Activated naive CD4-positive, alpha-beta T cell treated with anti-CD3 and anti-CD28 coated beads, Interleukin-2, amount 50 U/mL, for 24 hours (primary cell): ENCODE measurements around the gene STK4.

Source experiments
- H3K27ac Mint-ChIP-seq: one replicate; pipeline ENCODE4 v1.8.0; 2021; ENCODE audit warnings: mild to moderate bottlenecking, mixed read lengths
- H3K27me3 Mint-ChIP-seq: one replicate; pipeline ENCODE4 v1.8.0; 2021; ENCODE audit warnings: mixed read lengths
- H3K36me3 Mint-ChIP-seq: one replicate; pipeline ENCODE4 v1.8.0; 2021; ENCODE audit warnings: mixed read lengths
- H3K4me1 Mint-ChIP-seq: one replicate; pipeline ENCODE4 v1.8.0; 2021; ENCODE audit warnings: mixed read lengths
- H3K4me3 Mint-ChIP-seq: one replicate; pipeline ENCODE4 v1.8.0; 2021; ENCODE audit warnings: mild to moderate bottlenecking, mixed read lengths
- H3K9me3 Mint-ChIP-seq: one replicate; pipeline ENCODE4 v1.8.0; 2021; ENCODE audit warnings: mixed read lengths

STK4 gene

GRCh38 chr20:44966030-44966961 lies at the start of gene STK4:
TSS of gene STK4 (plus strand) at chr20:44966512. CDS start at chr20:44966569, 57 bp downstream.
- H3K27ac Mint-ChIP-seq, result peak within 1 kb of the TSS; percentile 100
- peaks cover 62% of the 10 kb centered on the region for H3K4me1 Mint-ChIP-seq
- H3K9me3 Mint-ChIP-seq, result no peaks in the 10 kb centered on the region
- H3K4me3 Mint-ChIP-seq, result peak within 1 kb of the TSS; percentile 95
- no peaks in the 10 kb centered on the region for H3K27me3 Mint-ChIP-seq
- peaks cover 22% of the 10 kb centered on the region for H3K36me3 Mint-ChIP-seq

GRCh38 chr20:44916586-44916985 lies 49.7 kb upstream of the STK4 start:
- H3K9me3 Mint-ChIP-seq, result no peaks in the 10 kb centered on the region
- H3K27me3 Mint-ChIP-seq, result no peaks in the 10 kb centered on the region
- H3K36me3 Mint-ChIP-seq, result peaks cover 6% of the 10 kb centered on the region
- H3K4me1 Mint-ChIP-seq, result peaks cover 19% of the 10 kb centered on the region
- no peak overlapping the region for H3K27ac Mint-ChIP-seq
- H3K4me3 Mint-ChIP-seq, result no peak overlapping the region

- Mint-ChIP-seq H3K4me3 (no peak overlapping the region), H3K27me3 (no peaks in the 10 kb centered on the region), H3K9me3 (no peaks in the 10 kb centered on the region), H3K27ac (no peak overlapping the region), H3K36me3 (peaks cover 6% of the 10 kb centered on the region), H3K4me1 (peaks cover 18% of the 10 kb centered on the region)
Observed at GRCh38 chr20:44917399-44917798, 48.9 kb upstream of the STK4 start.

DNA sequence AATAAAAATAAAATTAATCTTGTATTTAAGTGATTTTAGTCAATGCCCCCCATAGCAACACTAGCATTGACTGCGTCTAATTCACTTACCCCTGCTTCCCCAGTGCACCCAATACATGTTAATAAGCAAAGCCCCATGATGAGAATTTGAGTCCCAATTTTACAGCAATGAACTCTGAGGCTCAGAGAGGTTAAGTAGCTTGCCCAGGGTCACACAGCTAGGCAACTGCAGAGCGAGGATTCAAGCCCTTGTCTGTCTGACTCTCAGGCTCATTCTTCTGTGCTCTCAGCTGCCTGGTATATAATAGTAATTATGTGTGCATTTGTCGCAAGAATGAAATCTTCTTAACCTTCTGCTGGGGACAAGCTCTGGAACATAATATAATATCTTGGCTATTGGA lies 48.0 kb upstream of the STK4 start:
- Mint-ChIP-seq H3K9me3 (no peaks in the 10 kb centered on the region), H3K4me3 (no peak overlapping the region), H3K4me1 (peaks cover 15% of the 10 kb centered on the region), H3K36me3 (peaks cover 11% of the 10 kb centered on the region), H3K27ac (no peak overlapping the region), H3K27me3 (no peaks in the 10 kb centered on the region)

DNA sequence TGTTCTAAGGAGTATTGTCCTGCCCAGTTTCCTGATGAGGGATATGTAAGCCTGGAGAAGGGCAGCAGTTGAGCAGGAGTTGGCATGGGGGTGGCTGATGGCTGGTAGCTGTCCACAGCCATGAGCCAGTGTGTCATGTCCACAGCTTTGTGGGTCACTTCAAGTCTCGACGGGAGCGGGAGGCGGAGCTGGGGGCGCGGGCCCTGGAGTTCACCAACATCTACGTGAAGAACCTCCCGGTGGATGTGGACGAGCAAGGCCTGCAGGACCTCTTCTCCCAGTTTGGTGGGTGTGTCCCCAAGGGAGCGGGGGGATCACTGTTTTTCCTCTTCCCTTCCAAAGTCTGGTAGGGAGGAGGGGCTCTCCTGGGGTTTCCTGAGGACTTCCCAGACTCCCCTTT lies 47.6 kb upstream of the STK4 start:
- Mint-ChIP-seq H3K4me1 (peaks cover 11% of the 10 kb centered on the region), H3K27me3 (no peaks in the 10 kb centered on the region), H3K27ac (no peak overlapping the region), H3K9me3 (no peaks in the 10 kb centered on the region), H3K4me3 (no peak overlapping the region), H3K36me3 (peaks cover 11% of the 10 kb centered on the region)

DNA sequence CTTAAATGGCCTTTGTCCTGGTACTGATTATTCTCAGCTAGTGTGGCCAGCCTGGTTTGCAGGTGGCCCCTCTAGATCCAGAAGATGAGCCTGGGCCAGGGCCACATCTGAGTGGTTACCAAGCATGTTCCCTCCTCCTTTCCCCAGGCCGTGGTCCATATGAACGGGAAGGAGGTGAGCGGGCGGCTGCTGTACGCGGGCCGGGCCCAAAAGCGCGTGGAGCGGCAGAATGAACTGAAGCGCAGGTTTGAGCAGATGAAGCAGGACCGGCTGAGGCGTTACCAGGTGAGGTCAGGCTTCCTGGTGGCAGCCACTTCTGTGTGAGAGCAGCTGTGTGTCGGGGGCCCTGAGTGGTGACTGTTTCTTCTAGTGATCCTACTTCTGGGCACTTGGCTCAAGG lies 44.9 kb upstream of the STK4 start:
- Mint-ChIP-seq H3K27me3 (no peaks in the 10 kb centered on the region), H3K4me3 (no peak overlapping the region), H3K36me3 (peaks cover 19% of the 10 kb centered on the region), H3K9me3 (no peaks in the 10 kb centered on the region), H3K27ac (no peak overlapping the region), H3K4me1 (no peaks in the 10 kb centered on the region)

DNA sequence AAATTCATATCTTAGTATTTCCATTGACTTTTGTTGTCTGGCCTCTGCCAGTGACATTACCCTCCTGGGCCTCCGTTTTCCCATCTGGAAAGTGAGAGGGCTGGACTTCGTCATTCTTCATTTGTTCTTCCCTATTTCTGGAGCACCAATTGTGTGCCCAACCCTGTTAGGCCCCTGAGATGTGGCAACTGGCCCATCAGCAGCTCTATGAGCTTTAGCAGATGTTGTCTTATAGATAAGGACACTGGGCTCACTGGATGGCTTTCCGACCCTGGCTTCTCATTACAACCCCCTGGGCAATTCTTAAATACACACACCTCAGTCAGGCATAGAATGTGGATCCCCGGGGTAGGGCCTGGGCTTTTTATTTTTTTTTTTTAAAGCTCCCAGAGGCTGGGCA lies 41.8 kb upstream of the STK4 start:
- Mint-ChIP-seq H3K4me3 (no peak overlapping the region), H3K27me3 (no peaks in the 10 kb centered on the region), H3K27ac (no peak overlapping the region), H3K36me3 (peaks cover 16% of the 10 kb centered on the region), H3K9me3 (no peaks in the 10 kb centered on the region), H3K4me1 (no peaks in the 10 kb centered on the region)

- Mint-ChIP-seq H3K36me3 (peaks cover 15% of the 10 kb centered on the region), H3K27ac (no peak overlapping the region), H3K4me1 (no peaks in the 10 kb centered on the region), H3K27me3 (no peaks in the 10 kb centered on the region), H3K4me3 (no peak overlapping the region), H3K9me3 (no peaks in the 10 kb centered on the region)
Observed at GRCh38 chr20:44928595-44928994, 37.7 kb upstream of the STK4 start.

DNA sequence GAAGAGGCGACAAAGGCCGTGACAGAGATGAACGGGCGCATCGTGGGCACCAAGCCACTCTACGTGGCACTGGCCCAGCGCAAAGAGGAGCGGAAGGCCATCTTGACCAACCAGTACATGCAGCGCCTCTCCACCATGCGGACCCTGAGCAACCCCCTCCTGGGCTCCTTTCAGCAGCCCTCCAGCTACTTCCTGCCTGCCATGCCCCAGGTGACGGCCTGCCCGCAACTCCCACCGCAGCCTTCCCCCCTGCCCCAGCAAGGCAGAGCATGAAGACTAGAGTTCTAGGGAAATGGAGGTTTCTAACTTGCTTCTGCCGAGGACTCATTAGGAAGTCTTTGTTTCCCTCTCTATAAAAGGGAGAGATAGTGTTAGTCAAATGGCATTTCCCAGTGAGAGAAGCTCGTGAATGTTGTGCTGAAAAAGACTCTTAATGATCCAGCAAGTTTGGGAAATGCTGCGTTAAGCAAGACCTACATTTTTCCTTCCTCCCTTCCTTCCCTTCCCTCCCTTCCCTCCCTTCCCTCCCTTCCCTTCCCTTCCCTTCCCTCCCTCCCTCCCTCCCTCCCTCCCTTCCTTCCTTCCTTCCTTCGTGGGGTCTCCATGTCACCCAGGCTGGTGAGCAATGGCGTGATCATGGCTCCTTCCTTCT lies 35.7 kb upstream of the STK4 start:
- no peaks in the 10 kb centered on the region for H3K9me3 Mint-ChIP-seq
- no peaks in the 10 kb centered on the region for H3K27me3 Mint-ChIP-seq
- no peak overlapping the region for H3K27ac Mint-ChIP-seq
- no peaks in the 10 kb centered on the region for H3K4me1 Mint-ChIP-seq
- peaks cover 10% of the 10 kb centered on the region for H3K36me3 Mint-ChIP-seq
- no peak overlapping the region for H3K4me3 Mint-ChIP-seq

GRCh38 chr20:44931911-44932310 lies 34.4 kb upstream of the STK4 start:
- Mint-ChIP-seq H3K4me1 (no peaks in the 10 kb centered on the region), H3K4me3 (no peak overlapping the region), H3K36me3 (peaks cover 12% of the 10 kb centered on the region), H3K9me3 (no peaks in the 10 kb centered on the region), H3K27ac (no peak overlapping the region), H3K27me3 (no peaks in the 10 kb centered on the region)

- Mint-ChIP-seq H3K4me3 (no peak overlapping the region), H3K4me1 (no peaks in the 10 kb centered on the region), H3K36me3 (peaks cover 12% of the 10 kb centered on the region), H3K27me3 (no peaks in the 10 kb centered on the region), H3K27ac (no peak overlapping the region), H3K9me3 (no peaks in the 10 kb centered on the region)
Observed at GRCh38 chr20:44932916-44933315, 33.4 kb upstream of the STK4 start.

DNA sequence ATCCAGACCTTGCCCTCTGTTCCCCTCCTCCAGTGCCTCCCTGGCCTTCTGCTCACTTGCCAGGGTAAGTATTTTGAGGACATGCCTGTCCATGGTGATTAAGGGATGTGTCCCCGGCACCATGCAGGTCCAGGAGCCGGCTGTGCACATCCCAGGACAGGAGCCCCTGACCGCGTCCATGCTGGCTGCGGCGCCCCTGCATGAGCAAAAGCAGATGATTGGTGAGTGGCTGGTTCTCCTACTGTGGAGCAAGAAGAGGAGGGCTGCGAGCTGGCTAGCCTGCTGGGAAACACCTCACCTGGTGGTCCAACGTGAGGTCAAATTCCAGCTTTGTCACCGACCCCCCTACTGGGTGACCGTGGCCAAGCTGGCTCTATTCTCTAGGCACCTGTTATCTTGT lies 29.8 kb upstream of the STK4 start:
- Mint-ChIP-seq H3K4me1 (no peaks in the 10 kb centered on the region), H3K27ac (no peak overlapping the region), H3K4me3 (no peak overlapping the region), H3K36me3 (peaks cover 23% of the 10 kb centered on the region), H3K27me3 (no peaks in the 10 kb centered on the region), H3K9me3 (no peaks in the 10 kb centered on the region)

GRCh38 chr20:44938637-44939036 lies 27.7 kb upstream of the STK4 start:
- no peaks in the 10 kb centered on the region for H3K9me3 Mint-ChIP-seq
- no peak overlapping the region for H3K4me3 Mint-ChIP-seq
- H3K27ac Mint-ChIP-seq, result no peak overlapping the region
- H3K27me3 Mint-ChIP-seq, result no peaks in the 10 kb centered on the region
- peaks cover 17% of the 10 kb centered on the region for H3K36me3 Mint-ChIP-seq
- H3K4me1 Mint-ChIP-seq, result no peaks in the 10 kb centered on the region

- Mint-ChIP-seq H3K9me3 (no peaks in the 10 kb centered on the region), H3K36me3 (peaks cover 18% of the 10 kb centered on the region), H3K4me1 (no peaks in the 10 kb centered on the region), H3K4me3 (no peak overlapping the region), H3K27me3 (no peaks in the 10 kb centered on the region), H3K27ac (no peak overlapping the region)
Observed at GRCh38 chr20:44941120-44941691, 25.1 kb upstream of the STK4 start.

GRCh38 chr20:44942264-44942973 lies 23.9 kb upstream of the STK4 start:
- H3K4me1 Mint-ChIP-seq, result no peaks in the 10 kb centered on the region
- no peaks in the 10 kb centered on the region for H3K27me3 Mint-ChIP-seq
- H3K27ac Mint-ChIP-seq, result no peak overlapping the region
- no peaks in the 10 kb centered on the region for H3K9me3 Mint-ChIP-seq
- peaks cover 14% of the 10 kb centered on the region for H3K36me3 Mint-ChIP-seq
- no peak overlapping the region for H3K4me3 Mint-ChIP-seq
